GM12878 (cell line): ENCODE results near the gene COQ8B. TPM values are rescaled to one million over a fixed set of nuclear protein-coding genes. Genes with fewer than 3 reads are reported as not detected.

ENCODE experiments used
- ATAC-seq: fragments of 200-7000 bp; cut with Tn5 transposase; 3 replicates; pipeline ENCODE4 v1.9.1; 2020; ENCODE audit warnings: mild to moderate bottlenecking, moderate library complexity
- BruUV-seq: library from RNA; stranded (reverse); fragments of 400-500 nt; replicated peaks from 2 replicates; lab custom pipeline; 2021; lab: Mats Ljungman, UMichigan
- CTCF ChIA-PET: fragments of 300-600 bp; sonication (Branson Sonifier 250); formaldehyde crosslinking; extraction: SDS; loops from one replicate; lab custom pipeline; 2021; ENCODE audit warnings: inconsistent platforms; lab: Yijun Ruan, JAX
- POLR2A ChIA-PET: fragments of 350-600 bp; formaldehyde crosslinking; extraction: SDS; loops from one replicate; lab custom pipeline; 2021; ENCODE audit warnings: inconsistent platforms; lab: Charles Lee
- RAD21 ChIA-PET: fragments of 300-600 bp; sonication (Branson Sonifier 250); formaldehyde crosslinking; loops from one replicate; lab custom pipeline; 2023; ENCODE audit warnings: antibody characterized with exemption; ENCODE audit not compliant: unreplicated experiment; lab: Charles Lee
- SMC1A ChIA-PET: fragments of 300-600 bp; sonication (Branson Sonifier 250); formaldehyde crosslinking; loops from one replicate; lab custom pipeline; 2023; ENCODE audit not compliant: unreplicated experiment, uncharacterized antibody; lab: Charles Lee
- DNase-seq: peaks from one replicate; pipeline ENCODE4 v3.0.0-alpha.2; 2011; ENCODE audit warnings: low read depth, low spot score
- FAIRE-seq: peaks from 3 replicates; lab custom pipeline; 2011; peaks lifted over from hg19 to GRCh38; lab: Jason Lieb, UNC
- H2AFZ ChIP-seq: 2 replicates; pipeline ENCODE4 v1.6.0; 2011; ENCODE audit warnings: low read depth, low read length, control low read depth; ENCODE audit not compliant: control insufficient read depth
- H3K27ac ChIP-seq: 2 replicates; pipeline ENCODE4 v1.5.1; 2011; ENCODE audit warnings: control low read depth; ENCODE audit not compliant: control insufficient read depth, insufficient read depth
- H3K27me3 ChIP-seq, 2 experiments: replicated peaks in 1 of 2; 2 replicates each; pipeline versions ENCODE4 v1.6.0 to v1.6.1; 2011; ENCODE audit warnings: low read length in 1 of 2; ENCODE audit not compliant: control insufficient read depth in 2 of 2, insufficient read depth in 2 of 2
- H3K36me3 ChIP-seq, 2 experiments: 2 replicates each; pipeline ENCODE4 v1.5.1; 2011; ENCODE audit warnings: low read length in 1 of 2; ENCODE audit not compliant: control insufficient read depth in 2 of 2, insufficient read depth in 2 of 2
- H3K4me1 ChIP-seq: 2 replicates; pipeline ENCODE4 v1.6.1; 2011; ENCODE audit warnings: mild to moderate bottlenecking, low read length, moderate library complexity, mixed read lengths; ENCODE audit not compliant: control insufficient read depth, insufficient read depth
- H3K4me2 ChIP-seq: 2 replicates; pipeline ENCODE4 v1.6.0; 2011; ENCODE audit warnings: control low read depth; ENCODE audit not compliant: control insufficient read depth, insufficient read depth
- H3K4me3 ChIP-seq: fragments of 200-600 bp; sonication (generic); 2 replicates; pipeline ENCODE4 v1.5.1; 2016
- H3K79me2 ChIP-seq: 2 replicates; pipeline ENCODE4 v1.6.0; 2011; ENCODE audit warnings: low read length; ENCODE audit not compliant: control insufficient read depth, insufficient read depth
- H3K9ac ChIP-seq: 2 replicates; pipeline ENCODE4 v1.8.0; 2011; ENCODE audit warnings: low read length, control low read depth, mixed read lengths; ENCODE audit not compliant: control insufficient read depth, insufficient read depth
- H3K9me3 ChIP-seq: replicated peaks from 3 replicates; pipeline ENCODE4 v1.5.1; 2011; ENCODE audit warnings: mild to moderate bottlenecking, low read length; ENCODE audit not compliant: control insufficient read depth, insufficient read depth
- H4K20me1 ChIP-seq: 2 replicates; pipeline ENCODE4 v1.6.0; 2011; ENCODE audit not compliant: control insufficient read depth, insufficient read depth
- ATF3 ChIP-seq: IDR thresholded peaks from 2 replicates; pipeline ENCODE4 v1.6.1; 2011; ENCODE audit warnings: low read depth, mild to moderate bottlenecking, low read length, moderate library complexity, borderline replicate concordance; ENCODE audit errors: extremely low read depth
- ATF7 ChIP-seq: fragments of 450-650 bp; IDR thresholded peaks from 2 replicates; pipeline ENCODE4 v1.6.1; 2016; ENCODE audit warnings: low read depth, mild to moderate bottlenecking
- CHD2 ChIP-seq: IDR thresholded peaks from 2 replicates; pipeline ENCODE4 v1.6.1; 2011; ENCODE audit warnings: low read depth, low read length, improper control_type of control experiment, borderline replicate concordance
- ESRRA ChIP-seq: IDR thresholded peaks from 2 replicates; pipeline ENCODE4 v1.6.1; 2012; ENCODE audit warnings: mild to moderate bottlenecking, low read length, improper control_type of control experiment
- IRF4 ChIP-seq: IDR thresholded peaks from 2 replicates; pipeline ENCODE4 v1.6.1; 2011; ENCODE audit warnings: low read depth, low read length
- KAT2A ChIP-seq: conservative IDR thresholded peaks from 2 replicates; pipeline ENCODE4 v1.6.1; 2011; ENCODE audit warnings: low read depth, low read length; ENCODE audit not compliant: control insufficient read depth
- MAX ChIP-seq: IDR thresholded peaks from 2 replicates; pipeline ENCODE4 v1.6.1; 2012; ENCODE audit warnings: low read depth, low read length, improper control_type of control experiment
- MYC ChIP-seq: IDR thresholded peaks from 2 replicates; pipeline ENCODE4 v1.6.1; 2011; ENCODE audit warnings: mild to moderate bottlenecking, low read length, moderate library complexity, inconsistent platforms; ENCODE audit not compliant: insufficient read depth, insufficient replicate concordance, insufficient read length, severe bottlenecking
- NFIC ChIP-seq: IDR thresholded peaks from 2 replicates; pipeline ENCODE4 v1.6.1; 2012; ENCODE audit warnings: low read depth, mild to moderate bottlenecking, inconsistent platforms, low read length, moderate library complexity
- NR2C2 ChIP-seq: IDR thresholded peaks from 2 replicates; pipeline ENCODE4 v1.6.1; 2011; ENCODE audit warnings: borderline replicate concordance, low read depth; ENCODE audit not compliant: control insufficient read depth, insufficient read length
- NRF1 ChIP-seq: conservative IDR thresholded peaks from 2 replicates; pipeline ENCODE4 v1.6.1; 2011; ENCODE audit warnings: mild to moderate bottlenecking, low read depth, low read length, improper control_type of control experiment
- PAX5 ChIP-seq: IDR thresholded peaks from 2 replicates; pipeline ENCODE4 v1.6.1; 2011; ENCODE audit warnings: low read depth, low read length, borderline replicate concordance
- POU2F2 ChIP-seq: IDR thresholded peaks from 3 replicates; pipeline ENCODE4 v1.6.1; 2011; ENCODE audit warnings: low read depth, mild to moderate bottlenecking, low read length, borderline replicate concordance
- RBBP5 ChIP-seq: fragments of 200-600 bp; sonication (generic); conservative IDR thresholded peaks from 2 replicates; pipeline ENCODE4 v1.6.1; 2016
- SRF ChIP-seq, 2 experiments: IDR thresholded peaks; 2 replicates each; pipeline ENCODE4 v1.6.1; 2011; ENCODE audit warnings: low read depth in 2 of 2, low read length in 2 of 2, mild to moderate bottlenecking in 1 of 2, moderate library complexity in 1 of 2
- STAT1 ChIP-seq: fragments of 450-650 bp; conservative IDR thresholded peaks from 2 replicates; pipeline ENCODE4 v1.6.1; 2014; ENCODE audit warnings: antibody characterized with exemption, mild to moderate bottlenecking
- SUZ12 ChIP-seq: fragments of 200-600 bp; sonication (generic); IDR thresholded peaks from one replicate; pipeline ENCODE4 v1.6.1; 2018; ENCODE audit warnings: antibody characterized with exemption, mild to moderate bottlenecking; ENCODE audit not compliant: unreplicated experiment
- WRNIP1 ChIP-seq: IDR thresholded peaks from 2 replicates; pipeline ENCODE4 v1.6.1; 2011; ENCODE audit warnings: low read depth, low read length, improper control_type of control experiment, borderline replicate concordance
- YY1 ChIP-seq: IDR thresholded peaks from 2 replicates; pipeline ENCODE4 v1.6.1; 2011; ENCODE audit warnings: low read depth, mild to moderate bottlenecking, low read length
- ZBED1 ChIP-seq: IDR thresholded peaks from 2 replicates; pipeline ENCODE4 v1.6.1; 2016; ENCODE audit warnings: borderline replicate concordance
- ZBTB33 ChIP-seq: fragments of 450-650 bp; IDR thresholded peaks from 2 replicates; pipeline ENCODE4 v1.6.1; 2017; ENCODE audit warnings: mild to moderate bottlenecking
- ZNF217 ChIP-seq: fragments of 450-650 bp; IDR thresholded peaks from 2 replicates; pipeline ENCODE4 v1.6.1; 2017; ENCODE audit warnings: antibody characterized with exemption, mild to moderate bottlenecking
- ZNF274 ChIP-seq: IDR thresholded peaks from one replicate; pipeline ENCODE4 v1.8.0; 2011; ENCODE audit not compliant: insufficient read length, insufficient read depth
- ZZZ3 ChIP-seq: IDR thresholded peaks from 2 replicates; pipeline ENCODE4 v1.6.1; 2011; ENCODE audit warnings: low read depth; ENCODE audit not compliant: control insufficient read depth, insufficient read length
- WGBS: methylation state at CpG from one replicate; pipeline ENCODE4 v1.1.6; 2016; ENCODE audit warnings: low lambda C conversion rate; ENCODE audit not compliant: insufficient replicate concordance, insufficient coverage; ENCODE audit errors: missing lambda C conversion rate; 5-methylcytosine and 5-hydroxymethylcytosine counted together
- in situ Hi-C: fragments of 300-500 bp; cut with MboI; formaldehyde crosslinking; loops from 9 replicates; pipeline ENCODE4 v1.14.3; 2018; ENCODE audit warnings: mixed read lengths
- intact Hi-C: fragments of 100-400 bp; cut with micrococcal nuclease; formaldehyde crosslinking; loops from one replicate; pipeline ENCODE4 v1.14.2; 2022; ENCODE audit not compliant: unreplicated experiment
- polyA plus RNA-seq, 11 experiments: library from polyadenylated mRNA; depleted of rRNA in 4 of 11; unstranded in 6 of 11; stranded (reverse) in 5 of 11; fragments of >200 nt; fragmentation: Nextera tagmentation in 4 of 11; fragmentation: Illumina TruSeq in 1 of 11; extraction: Ambion mirVana in 4 of 11; extraction: Trizol in 1 of 11; gene quantifications; 1 replicate in 1 of 11; 2 replicates in 10 of 11; pipeline versions ENCODE4 v1.2.1 to v1.2.3, GENCODE V29; 2011 to 2016; ENCODE audit warnings: inconsistent platforms in 2 of 11, missing spikeins in 2 of 11, low read depth in 1 of 11
- total RNA-seq, 4 experiments: library from RNA; depleted of rRNA in 3 of 4; stranded (reverse); fragments of >200 nt in 3 of 4; fragmentation: Illumina TruSeq in 1 of 4; extraction: Trizol in 1 of 4; gene quantifications; 2 replicates each; pipeline versions ENCODE4 v1.2.1 to v1.2.3, GENCODE V29; 2013 to 2021

COQ8B gene
- total and polyA plus RNA-seq, 10 of the 15 experiments (the other 5 are each of a cell fraction or from before 2014, with no cell fraction given) = 0.39 to 37.1 (median 16.8) TPM

- no peak for TF ChIP-seq ATF7
- TF ChIP-seq POU2F2 = no peak
- TF ChIP-seq NFIC = no peak
- no peak for TF ChIP-seq NRF1
- TF ChIP-seq MAX = no peak
- no peak for TF ChIP-seq ESRRA
- no peak for TF ChIP-seq NR2C2
- TF ChIP-seq CHD2 = no peak
- TF ChIP-seq STAT1 = no peak
- TF ChIP-seq SUZ12 = no peak
- TF ChIP-seq ATF3 = no peak
- TF ChIP-seq MYC = no peak
These were observed 44.0 kb downstream of the COQ8B start (continued) for GRCh38 chr19:40672573-40673299.

DNA sequence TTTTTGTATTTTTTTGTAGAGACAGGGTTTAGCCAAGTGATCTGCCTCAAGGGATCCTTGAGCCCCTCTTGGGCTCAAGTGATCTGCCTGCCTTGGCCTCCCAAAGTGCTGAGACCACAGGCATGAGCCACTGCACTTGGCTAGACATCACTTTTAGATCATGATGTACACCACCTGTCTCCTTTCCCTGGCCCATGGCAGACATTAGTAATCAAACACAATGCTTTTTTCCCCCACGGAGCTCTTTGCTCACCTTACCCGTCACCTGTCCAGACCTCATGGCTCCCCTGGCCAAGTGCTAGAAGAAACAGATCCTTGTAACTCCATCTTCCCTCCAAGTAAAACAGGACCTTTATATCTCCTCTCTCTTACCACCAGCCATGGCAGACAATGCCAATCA is 44.6 kb downstream of the COQ8B start:
- no peak overlapping the region for H3K4me3 ChIP-seq
- no peaks in the 10 kb centered on the region for H3K27me3 ChIP-seq
- ChIA-PET RAD21 (no interaction called here), SMC1A (interaction anchor here (0.6 kb wide), 1 partner anchor 9 kb away, joined by 3 read pairs; no protein-coding TSS in a partner anchor), POLR2A (no interaction called here), CTCF (no interaction called here)
- H3K9me3 ChIP-seq = peaks cover 5% of the 10 kb centered on the region; the same call in 2 of the 3 replicates
- FAIRE-seq (no peak), DNase-seq (no peak), ATAC-seq (no peak)
- no peak overlapping the region for H3K4me2 ChIP-seq
- H3K79me2 ChIP-seq = no peaks in the 10 kb centered on the region
- no peak overlapping the region for H3K9ac ChIP-seq
- no TSS peak for BruUV-seq
- peaks cover 2 to 8% of the 10 kb centered on the region in 2 experiments; a peak in 2 of 4 replicates for H3K36me3 ChIP-seq
- H2AFZ ChIP-seq = no peak overlapping the region
- intact Hi-C loops = no loop called here
- in situ Hi-C loops = no loop called here
- H4K20me1 ChIP-seq = no peaks in the 10 kb centered on the region
- WGBS = 92% methylated on average over 2 of the region's 2 CpGs
- no peaks in the 10 kb centered on the region for H3K4me1 ChIP-seq
- no peak overlapping the region for H3K27ac ChIP-seq
- TF ChIP-seq IRF4 = no peak
- TF ChIP-seq POU2F2 = no peak
- TF ChIP-seq ZBED1 = no peak
- no peak for TF ChIP-seq SRF (IDR thresholded peaks at IDR 0.05; ENCODE audit: low read depth in 2 of 2, low read length in 2 of 2)
- TF ChIP-seq ZNF217 = no peak
- no peak for TF ChIP-seq YY1
- no peak for TF ChIP-seq KAT2A
- TF ChIP-seq RBBP5 = no peak
- TF ChIP-seq ZBTB33 = no peak
- TF ChIP-seq WRNIP1 = no peak
- TF ChIP-seq ZZZ3 = no peak
- TF ChIP-seq NR2C2 = no peak
- TF ChIP-seq PAX5 = no peak
- TF ChIP-seq ZNF274 = no peak
